Fibroblast of skin of abdomen (primary cell): ENCODE data around the gene GLCE.
A peak's percentile ranks its signal among the peaks of the same experiment; 100 is the strongest.
"Not testable (repeated sequence)": the region's sequence is repeated elsewhere in the genome, so short reads cannot be mapped to it uniquely, and the experiment has no call there.

Experiments
- DNase-seq: peaks from one replicate; pipeline ENCODE4 v3.0.0-alpha.2; 2013

Gene GLCE

GRCh38 chr15:69161079-69161877 is 843 bp downstream of the GLCE start:
- no peak for DNase-seq

- DNase-seq, result no peak
Measured at GRCh38 chr15:69161878-69162213, 1.4 kb downstream of the GLCE start.

DNA sequence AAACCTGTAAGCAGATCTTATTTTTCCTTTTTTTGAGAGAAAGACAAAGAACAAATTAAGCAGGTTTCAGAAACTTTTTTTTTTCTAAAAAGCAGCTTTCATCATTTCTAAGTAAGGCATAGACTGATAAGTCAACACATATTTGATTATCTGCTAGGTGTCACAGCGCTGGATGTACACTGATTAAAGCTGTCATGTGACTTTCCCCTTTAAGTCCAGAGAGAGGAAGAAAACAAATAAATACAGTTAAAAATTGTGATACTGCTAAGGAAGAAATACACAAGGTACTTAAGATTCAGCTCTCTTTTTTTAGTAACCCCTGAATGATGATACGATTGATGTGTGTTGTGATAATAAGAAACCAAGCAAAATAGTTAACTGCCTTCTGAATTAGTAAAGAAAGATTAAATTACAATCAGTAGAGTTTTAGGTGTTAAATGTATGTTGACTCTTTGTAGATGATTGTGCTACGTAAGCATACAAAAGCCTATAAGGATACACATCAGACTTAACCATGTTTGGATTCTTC is 2.8 kb downstream of the GLCE start:
- no peak for DNase-seq

GRCh38 chr15:69164807-69165636 is 4.6 kb downstream of the GLCE start:
- peak; percentile 89 for DNase-seq

DNA sequence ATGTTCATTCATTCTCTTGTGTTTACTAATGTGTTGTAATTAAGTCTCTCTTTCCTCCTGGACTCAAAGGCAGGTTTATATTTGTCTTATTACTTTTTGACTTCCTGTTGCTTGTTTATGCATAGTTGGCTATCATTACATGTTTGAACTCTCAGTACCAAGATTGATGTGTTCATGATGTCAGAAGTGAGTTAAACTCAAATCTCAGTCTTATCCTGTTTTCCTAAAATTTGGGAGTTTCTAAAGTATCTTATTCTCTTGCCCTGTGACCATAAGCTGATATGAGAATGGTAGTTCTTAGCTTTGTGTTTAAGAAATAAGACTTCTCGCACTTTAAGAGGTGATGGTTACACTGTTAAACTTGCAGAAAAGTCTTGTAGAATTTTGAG is 5.2 kb downstream of the GLCE start:
- DNase-seq, result no peak

DNA sequence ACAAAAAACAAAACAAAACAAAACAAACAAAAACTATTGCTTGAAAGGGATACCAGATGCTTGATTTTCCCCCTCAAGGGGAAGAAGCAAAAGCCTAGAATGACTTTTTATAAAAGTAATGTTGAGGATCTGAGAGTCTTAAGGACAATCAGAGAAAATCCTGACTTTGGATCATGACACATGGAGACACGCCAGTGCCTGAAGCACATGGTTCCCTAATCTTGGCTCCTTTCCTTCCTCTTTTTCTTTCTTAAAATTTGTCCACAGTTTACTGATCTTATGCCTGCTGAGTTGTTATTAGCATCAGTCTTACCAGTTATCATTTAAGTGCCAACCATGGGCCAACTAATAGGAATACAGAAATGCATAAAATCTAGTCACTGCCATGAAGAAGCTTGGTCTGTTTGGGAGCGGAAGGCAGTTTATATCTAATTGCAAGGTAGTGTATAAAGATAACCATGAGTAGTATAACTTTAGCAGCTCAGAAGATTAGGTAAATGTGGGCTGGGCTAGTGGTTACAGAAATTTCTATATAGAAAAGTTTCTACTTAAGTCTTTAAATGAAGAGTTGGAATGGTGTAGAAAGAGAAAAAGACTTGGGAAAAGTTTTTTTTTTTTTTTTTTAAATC is 6.9 kb downstream of the GLCE start:
- DNase-seq, result no peak

GRCh38 chr15:69168361-69168760 is 7.9 kb downstream of the GLCE start:
- DNase-seq, result not testable (repeated sequence)

- not testable (repeated sequence) for DNase-seq
Measured at GRCh38 chr15:69169540-69169939, 9.1 kb downstream of the GLCE start.

GRCh38 chr15:69170597-69170996 is 10.2 kb downstream of the GLCE start:
- DNase-seq, result no peak

DNA sequence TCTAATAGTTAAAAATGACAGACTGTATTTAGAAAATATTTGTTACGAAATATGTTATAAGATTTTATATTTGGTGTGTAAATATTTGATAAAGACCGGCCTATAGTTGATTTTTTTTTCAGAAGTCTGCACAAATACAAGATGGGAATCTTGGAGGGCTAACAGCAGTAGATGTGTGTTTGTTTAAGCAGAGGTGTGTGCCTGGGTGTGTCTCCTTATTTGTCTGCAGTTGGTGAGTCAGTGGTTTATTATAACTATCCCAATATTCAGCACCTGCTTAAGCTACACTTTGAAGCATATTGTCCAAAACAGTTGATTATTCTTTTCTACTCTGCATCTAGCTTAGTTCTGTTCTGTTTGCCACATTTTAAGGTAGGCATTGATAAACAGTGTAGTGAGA is 12.4 kb downstream of the GLCE start:
- no peak for DNase-seq

DNA sequence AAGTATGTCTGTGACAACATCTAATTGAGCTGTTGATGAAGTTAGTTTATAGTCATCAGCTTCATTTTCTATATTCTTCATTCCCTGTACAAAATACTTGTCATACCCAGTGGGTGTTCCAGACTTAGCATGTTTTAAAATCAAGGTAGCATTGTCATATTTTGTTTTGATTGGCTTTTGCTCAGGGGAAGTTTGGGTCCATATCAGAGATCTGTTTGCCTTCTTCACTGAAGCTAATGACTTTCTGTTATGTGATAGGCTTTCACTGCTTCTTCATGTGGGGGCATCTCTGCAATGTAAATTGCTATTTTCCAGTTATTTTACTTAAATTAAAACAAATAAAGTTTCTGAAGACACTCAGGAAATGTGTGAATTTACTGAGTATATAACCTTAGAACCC is 15.1 kb downstream of the GLCE start:
- no peak for DNase-seq

- DNase-seq, result peak; percentile 79
Measured at GRCh38 chr15:69181424-69181823, 21.0 kb downstream of the GLCE start.

- DNase-seq, result no peak
Measured at GRCh38 chr15:69185216-69185615, 24.8 kb downstream of the GLCE start.

- no peak for DNase-seq
Measured at GRCh38 chr15:69185706-69186105, 25.3 kb downstream of the GLCE start.

DNA sequence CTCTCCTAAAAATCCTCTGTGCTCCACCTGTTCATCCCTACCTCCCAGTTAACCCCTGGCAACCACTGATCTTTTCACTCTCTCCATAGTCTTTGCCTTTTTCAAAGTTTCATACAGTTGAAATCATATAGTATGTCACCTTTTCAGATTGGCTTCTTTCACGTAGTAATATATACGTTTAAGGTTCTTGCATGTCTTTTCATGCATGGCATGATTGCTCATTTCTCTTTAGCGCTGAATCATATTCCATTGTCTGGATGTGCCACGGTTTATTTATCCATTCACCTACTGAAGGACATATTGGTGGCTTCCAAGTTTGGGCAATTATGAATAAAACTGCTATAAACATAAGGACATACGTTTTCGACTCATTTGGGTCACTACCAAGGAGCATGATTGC is 28.7 kb downstream of the GLCE start:
- no peak for DNase-seq

GRCh38 chr15:69190091-69190490 is 29.7 kb downstream of the GLCE start:
- no peak for DNase-seq

GRCh38 chr15:69190504-69190903 is 30.1 kb downstream of the GLCE start:
- DNase-seq, result no peak

- DNase-seq, result peak; percentile 51
Measured at GRCh38 chr15:69194025-69194827, 33.8 kb downstream of the GLCE start.

GRCh38 chr15:69194854-69195253 is 34.4 kb downstream of the GLCE start:
- no peak for DNase-seq

GRCh38 chr15:69200832-69201745 is 40.7 kb downstream of the GLCE start:
- DNase-seq, result no peak

DNA sequence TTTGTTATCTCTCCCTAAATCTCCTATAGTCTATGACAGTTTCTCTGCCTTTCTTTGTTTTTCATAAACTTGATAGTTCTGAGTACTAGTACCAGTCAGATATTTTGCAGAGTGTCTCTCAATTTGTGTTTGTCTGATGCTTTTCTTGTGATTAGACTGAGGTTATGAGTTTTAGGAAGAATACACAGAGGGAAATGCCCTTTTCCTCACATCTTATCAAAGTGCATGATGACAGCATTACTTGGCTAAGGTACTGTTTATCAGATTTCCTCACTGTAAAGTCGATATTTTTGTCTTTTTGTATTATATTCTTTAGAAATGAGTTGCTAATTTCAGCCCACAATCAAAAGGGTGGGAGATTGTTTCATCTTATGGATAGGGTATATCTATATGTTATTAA is 45.6 kb downstream of the GLCE start:
- DNase-seq, result no peak
